Psoas muscle (tissue), 8 donors: Measurements from ENCODE around the gene FAM163B. TPM values are rescaled to one million over a fixed set of nuclear protein-coding genes. Genes with fewer than 3 reads are reported as not detected.
A peak's percentile ranks its signal among the peaks of the same experiment; 100 is the strongest.

Source experiments
- ATAC-seq, 4 donors: fragments of 200-7000 bp; cut with Tn5 transposase; one replicate each; pipeline ENCODE4 v1.9.1; 2020; ENCODE audit warnings: moderate library complexity in 3 of 4, mild to moderate bottlenecking in 2 of 4
- DNase-seq, 2 donors: peaks; one replicate each; pipeline ENCODE4 v3.0.0-alpha.2; 2020
- H3K27ac ChIP-seq: fragments of 200-600 bp; one replicate; pipeline ENCODE4 v1.8.0; 2022
- H3K27me3 ChIP-seq, 3 donors: fragments of 200-600 bp in 1 of 3; one replicate each; pipeline versions ENCODE4 v1.6.1 to v1.8.0; 2013 to 2022; ENCODE audit warnings: low read length in 2 of 3, mild to moderate bottlenecking in 2 of 3, moderate library complexity in 1 of 3; ENCODE audit not compliant: insufficient read depth in 3 of 3
- H3K36me3 ChIP-seq, 2 donors: fragments of 200-600 bp in 1 of 2; one replicate each; pipeline versions ENCODE4 v1.6.1 to v1.8.0; 2013 to 2022; ENCODE audit warnings: low read depth in 1 of 2, mild to moderate bottlenecking in 1 of 2, moderate library complexity in 1 of 2; ENCODE audit not compliant: insufficient read depth in 1 of 2
- H3K4me1 ChIP-seq: fragments of 200-600 bp; one replicate; pipeline ENCODE4 v1.8.0; 2022
- H3K4me3 ChIP-seq: fragments of 200-600 bp; one replicate; pipeline ENCODE4 v1.8.0; 2022; ENCODE audit warnings: mild to moderate bottlenecking
- H3K9me3 ChIP-seq: fragments of 200-600 bp; one replicate; pipeline ENCODE4 v1.8.0; 2022
- CTCF ChIP-seq: fragments of 200-600 bp; IDR thresholded peaks from one replicate; pipeline ENCODE4 v1.8.0; 2022; ENCODE audit warnings: antibody characterized with exemption
- WGBS, 3 donors: extraction: QIAGEN DNeasy Blood & Tissue Kit; methylation state at CpG; one replicate each; pipeline versions ENCODE4 v1.1.6 to v1.1.7; 2013; 5-methylcytosine and 5-hydroxymethylcytosine counted together
- intact Hi-C, 2 donors: fragments of 100-400 bp; cut with DNase I; formaldehyde crosslinking; loops; one replicate each; pipeline versions ENCODE4 v1.11.0 to v1.14.2; 2022
- polyA plus RNA-seq, 3 donors: library from polyadenylated mRNA; stranded (reverse); fragments of 200-250 nt; gene quantifications; one replicate each; pipeline ENCODE4 v1.2.3, GENCODE V29; 2013
- total RNA-seq, 4 donors: library from RNA; stranded (reverse); fragmentation: NEBNext Ultra II Directional in 2 of 4; extraction: Animal tissue kit (Norgen Biotek cat#: 25700) in 2 of 4; gene quantifications; one replicate each; pipeline versions ENCODE4 v1.2.1 to v1.2.4, GENCODE V29; 2021 to 2023
- donor health status: healthy with polysubstance abuse.
- donor health status: DM: no; HTN: no; CAD: no; lungs with moderate emphysema.
- donor health status: Bipolar disorder and iron deficiency.
- donor health status: healthy.
- donor health status: DM: yes; HTN: yes; CAD: no.
- donor health status: DM: no; HTN: no; CAD: no.
- donor health status: DM: no; HTN: no; CAD: no.
- donor health status: DM: yes; HTN: yes; CAD: no.

FAM163B gene
- total and polyA plus RNA-seq, 7 donors = not detected

DNA sequence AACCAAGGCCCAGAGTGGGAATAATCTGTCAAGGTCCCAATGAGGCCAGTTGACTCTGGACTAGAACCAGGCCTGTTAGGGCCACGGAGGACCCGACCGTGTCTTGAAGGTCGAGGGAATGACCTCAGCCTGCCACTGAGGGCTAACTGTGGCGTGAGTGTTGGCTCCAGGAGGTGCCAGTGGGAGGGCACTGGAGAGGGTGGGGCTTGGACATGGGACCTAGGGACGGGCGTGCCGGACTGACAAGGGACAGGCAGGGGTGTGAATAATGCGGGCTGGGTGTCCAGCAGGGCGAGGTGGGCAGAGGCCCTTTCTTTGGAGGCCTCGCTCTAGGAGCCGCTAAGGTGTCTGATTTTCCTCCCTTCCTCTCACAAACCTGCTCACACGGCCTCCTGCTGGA lies 67.2 kb downstream of the FAM163B start:
- Histone ChIP-seq H3K36me3 (no peaks in the 10 kb centered on the region), H3K27me3 (peaks cover 0 to 28% (median 0%) of the 10 kb centered on the region in 3 donors), H3K4me1 (peaks cover 3% of the 10 kb centered on the region), H3K9me3 (no peaks in the 10 kb centered on the region), H3K4me3 (no peak overlapping the region), H3K27ac (no peak overlapping the region)
- TF ChIP-seq CTCF = no peak
- 57 to 69% (median 62%) methylated on average over 13 of the region's 13 CpGs for WGBS, 3 donors
- intact Hi-C loops = no loop called here
- DNase-seq (no peak), ATAC-seq (no peak)

GRCh38 chr9:133540698-133541025 lies 68.5 kb downstream of the FAM163B start:
- WGBS, 3 donors = 76 to 81% (median 79%) methylated on average over 18 of the region's 18 CpGs
- Histone ChIP-seq H3K27me3 (peaks cover 0 to 33% (median 0%) of the 10 kb centered on the region in 3 donors), H3K36me3 (no peaks in the 10 kb centered on the region), H3K27ac (no peak overlapping the region), H3K4me1 (peaks cover 3% of the 10 kb centered on the region), H3K4me3 (no peak overlapping the region), H3K9me3 (no peaks in the 10 kb centered on the region)
- ATAC-seq = no peak
- no peak for TF ChIP-seq CTCF
- no peak for DNase-seq
- intact Hi-C loops = no loop called here

- intact Hi-C loops = loop anchor here in 1 of 2 donors (10.0 kb wide), 1 partner anchor 185 kb away; no protein-coding TSS in a partner anchor
- ATAC-seq = peak in 1 of 4 donors; percentile 17
- Histone ChIP-seq H3K36me3 (no peaks in the 10 kb centered on the region), H3K4me1 (peaks cover 3% of the 10 kb centered on the region), H3K9me3 (no peaks in the 10 kb centered on the region), H3K27me3 (peaks cover 0 to 34% (median 0%) of the 10 kb centered on the region in 3 donors), H3K27ac (no peak overlapping the region), H3K4me3 (peak overlapping the region; percentile 34)
- DNase-seq = no peak
- 77% methylated on average over 21 to 22 of the region's 22 CpGs for WGBS, 3 donors
- no peak for TF ChIP-seq CTCF
Measured at GRCh38 chr9:133539991-133540697, 69.0 kb downstream of the FAM163B start.

GRCh38 chr9:133538851-133539833 lies 70.0 kb downstream of the FAM163B start:
- ATAC-seq (peak; percentile 19 to 61 (median 37)), DNase-seq (peak; percentile 50 to 69)
- H3K4me3 ChIP-seq = peak overlapping the region; percentile 34
- H3K4me1 ChIP-seq = peaks cover 6% of the 10 kb centered on the region
- no peak overlapping the region for H3K27ac ChIP-seq
- intact Hi-C loops = loop anchor here in 1 of 2 donors (10.0 kb wide), 1 partner anchor 186 kb away; no protein-coding TSS in a partner anchor
- H3K9me3 ChIP-seq = no peaks in the 10 kb centered on the region
- peaks cover 0 to 43% (median 0%) of the 10 kb centered on the region in 3 donors for H3K27me3 ChIP-seq
- no peaks in the 10 kb centered on the region for H3K36me3 ChIP-seq
- TF ChIP-seq CTCF = no peak
- WGBS, 3 donors = 51 to 56% (median 52%) methylated on average over 45 to 47 of the region's 47 CpGs
